IPS-11a (cell line): ENCODE data around the gene CWC27.

Experiments
- H3K4me3 ChIP-seq: one replicate; pipeline ENCODE4 v1.5.1; 2013; ENCODE audit warnings: low read depth, low read length, control low read depth

Gene CWC27

GRCh38 chr5:65029178-65029577, 260.4 kb downstream of the CWC27 start:
- no peak overlapping the region for H3K4me3 ChIP-seq

GRCh38 chr5:65030056-65030455, 261.3 kb downstream of the CWC27 start:
- H3K4me3 ChIP-seq, result no peak overlapping the region

GRCh38 chr5:65032250-65032649, 263.5 kb downstream of the CWC27 start:
- H3K4me3 ChIP-seq, result no peak overlapping the region

- H3K4me3 ChIP-seq, result no peak overlapping the region
Observed at GRCh38 chr5:65034029-65034812, 265.5 kb downstream of the CWC27 start.

GRCh38 chr5:65034813-65035209, 266.1 kb downstream of the CWC27 start:
- peak overlapping the region; percentile 51 for H3K4me3 ChIP-seq

GRCh38 chr5:65035211-65036206, 266.8 kb downstream of the CWC27 start:
- peak overlapping the region; percentile 51 for H3K4me3 ChIP-seq

- H3K4me3 ChIP-seq, result no peak overlapping the region
Observed at GRCh38 chr5:65037831-65038815, 269.4 kb downstream of the CWC27 start.

- H3K4me3 ChIP-seq, result no peak overlapping the region
Observed at GRCh38 chr5:65041296-65042158, 272.8 kb downstream of the CWC27 start.

GRCh38 chr5:65043843-65044359, 275.2 kb downstream of the CWC27 start:
- no peak overlapping the region for H3K4me3 ChIP-seq

GRCh38 chr5:65047225-65047624, 278.5 kb downstream of the CWC27 start:
- H3K4me3 ChIP-seq, result no peak overlapping the region

- no peak overlapping the region for H3K4me3 ChIP-seq
Observed at GRCh38 chr5:65047948-65048690, 279.4 kb downstream of the CWC27 start.

- H3K4me3 ChIP-seq, result no peak overlapping the region
Observed at GRCh38 chr5:65050140-65050539, 281.4 kb downstream of the CWC27 start.

GRCh38 chr5:65050826-65051498, 282.2 kb downstream of the CWC27 start:
- H3K4me3 ChIP-seq, result no peak overlapping the region

GRCh38 chr5:65055938-65056337, 287.2 kb downstream of the CWC27 start:
- H3K4me3 ChIP-seq, result no peak overlapping the region

- H3K4me3 ChIP-seq, result no peak overlapping the region
Observed at GRCh38 chr5:65059681-65060598, 291.2 kb downstream of the CWC27 start.

GRCh38 chr5:65061250-65061973, 292.7 kb downstream of the CWC27 start:
- H3K4me3 ChIP-seq, result no peak overlapping the region
